ENCODE results near the gene PRKCH. TPM values are rescaled to one million over a fixed set of nuclear protein-coding genes. Genes with fewer than 3 reads are reported as not detected.
A peak's percentile ranks its signal among the peaks of the same experiment; 100 is the strongest.

The PRKCH gene
- total and polyA plus RNA-seq, 7 experiments from 2014 or later: 191 to 359 (median 314) TPM

DNA sequence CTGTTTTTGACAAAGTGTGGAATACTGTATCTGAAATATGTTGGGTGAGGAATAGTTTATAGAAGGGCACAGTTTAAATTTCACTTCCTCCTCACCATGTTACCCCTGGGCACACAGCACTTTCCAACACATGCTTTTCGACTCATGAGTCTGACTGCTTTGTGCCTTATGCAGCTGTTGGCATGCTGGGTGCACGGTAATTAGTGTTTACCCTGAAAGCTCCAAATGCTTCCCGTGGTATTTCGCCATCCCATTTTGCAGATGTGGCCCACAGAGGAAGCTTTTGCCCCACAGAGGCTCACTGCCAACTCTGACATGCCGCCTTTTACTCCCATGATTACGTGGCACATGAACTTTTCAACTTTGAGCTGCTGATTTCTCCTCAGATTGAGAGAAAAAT, 168.6 kb downstream of the PRKCH start:
- ChIA-PET CTCF (no interaction called here), POLR2A (interaction anchor here (0.6 to 1.8 kb wide), 5 partner anchors 9 to 35 kb away, joined by 3 to 5 read pairs (median 3); no protein-coding TSS in a partner anchor)
- Histone ChIP-seq H3K4me1 (ENCODE audit: control insufficient read depth in 2 of 2, insufficient read depth in 2 of 2, low read length in 2 of 2) (peaks cover 16 to 25% of the 10 kb centered on the region in 2 donors), H3K27ac (ENCODE audit: low read depth, low read length) (no peak overlapping the region), H3K27me3 (ENCODE audit: control insufficient read depth in 2 of 2, insufficient read depth in 2 of 2, low read length in 2 of 2) (no peaks in the 10 kb centered on the region), H3K4me3 (ENCODE audit: low read length) (no peak overlapping the region), H3K9me3 (ENCODE audit: control insufficient read depth in 2 of 3, low read length in 3 of 3) (no peaks in the 10 kb centered on the region), H3K36me3 (ENCODE audit: control insufficient read depth in 2 of 3, insufficient read depth in 3 of 3, low read length in 3 of 3) (peaks cover 13 to 89% (median 39%) of the 10 kb centered on the region in 3 experiments)
- DNase-seq (no peak), ATAC-seq (peak; percentile 52)
- intact Hi-C loops (cut with micrococcal nuclease): no loop called here
- peaks cover 18 to 54% (median 33%) of the 10 kb centered on the region in 5 donors for H3K36me3 Mint-ChIP-seq
- H3K4me3 Mint-ChIP-seq: no peak overlapping the region
- peaks cover 0 to 2% (median 0%) of the 10 kb centered on the region in 11 donors for H3K9me3 Mint-ChIP-seq
- H3K27ac Mint-ChIP-seq: peak overlapping the region in 2 of 9 donors; percentile 33 to 75
- peaks cover 7 to 36% (median 25%) of the 10 kb centered on the region in 7 donors for H3K4me1 Mint-ChIP-seq
- no peaks in the 10 kb centered on the region for H3K27me3 Mint-ChIP-seq

DNA sequence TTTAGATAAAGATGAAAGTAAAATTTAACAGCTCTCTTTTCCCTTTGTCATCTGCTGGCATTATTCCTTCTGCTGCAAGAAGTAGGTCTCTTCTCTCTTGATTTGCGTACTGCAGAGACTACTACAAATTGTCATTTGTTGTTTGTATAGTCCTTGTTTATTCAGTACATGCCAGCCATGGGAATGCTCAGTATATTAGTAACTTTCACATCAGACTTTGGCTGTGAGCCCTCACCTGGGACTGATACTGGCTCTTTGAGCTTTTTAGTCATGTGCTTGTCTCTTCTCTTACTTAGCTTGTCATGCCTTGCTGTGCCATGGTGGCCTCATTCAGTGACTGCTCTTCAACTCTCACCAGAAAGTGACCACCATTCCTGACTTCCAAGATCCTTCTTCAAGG, 169.8 kb downstream of the PRKCH start:
- ATAC-seq (no peak), DNase-seq (no peak)
- ChIA-PET CTCF (interaction anchor here (1.2 to 1.4 kb wide), 3 partner anchors 13 to 346 kb away, joined by 3 to 5 read pairs (median 3); no protein-coding TSS in a partner anchor), POLR2A (interaction anchor here (0.6 to 2.6 kb wide), 4 partner anchors 9 to 19 kb away, joined by 3 to 20 read pairs (median 4); no protein-coding TSS in a partner anchor)
- peaks cover 13 to 53% (median 35%) of the 10 kb centered on the region in 5 donors for H3K36me3 Mint-ChIP-seq
- Histone ChIP-seq H3K27ac (ENCODE audit: low read depth, low read length) (peak overlapping the region; percentile 32), H3K27me3 (ENCODE audit: control insufficient read depth in 2 of 2, insufficient read depth in 2 of 2, low read length in 2 of 2) (no peaks in the 10 kb centered on the region), H3K36me3 (ENCODE audit: control insufficient read depth in 2 of 3, insufficient read depth in 3 of 3, low read length in 3 of 3) (peaks cover 9 to 80% (median 26%) of the 10 kb centered on the region in 3 experiments), H3K9me3 (ENCODE audit: control insufficient read depth in 2 of 3, low read length in 3 of 3) (no peaks in the 10 kb centered on the region), H3K4me1 (ENCODE audit: control insufficient read depth in 2 of 2, insufficient read depth in 2 of 2, low read length in 2 of 2) (peaks cover 12 to 21% of the 10 kb centered on the region in 2 donors), H3K4me3 (ENCODE audit: low read length) (no peak overlapping the region)
- no peaks in the 10 kb centered on the region for H3K27me3 Mint-ChIP-seq
- H3K27ac Mint-ChIP-seq: no peak overlapping the region
- H3K4me1 Mint-ChIP-seq: peaks cover 0 to 36% (median 23%) of the 10 kb centered on the region in 7 donors
- H3K4me3 Mint-ChIP-seq: no peak overlapping the region
- intact Hi-C loops (cut with micrococcal nuclease): no loop called here
- peaks cover 0 to 4% (median 0%) of the 10 kb centered on the region in 11 donors for H3K9me3 Mint-ChIP-seq

DNA sequence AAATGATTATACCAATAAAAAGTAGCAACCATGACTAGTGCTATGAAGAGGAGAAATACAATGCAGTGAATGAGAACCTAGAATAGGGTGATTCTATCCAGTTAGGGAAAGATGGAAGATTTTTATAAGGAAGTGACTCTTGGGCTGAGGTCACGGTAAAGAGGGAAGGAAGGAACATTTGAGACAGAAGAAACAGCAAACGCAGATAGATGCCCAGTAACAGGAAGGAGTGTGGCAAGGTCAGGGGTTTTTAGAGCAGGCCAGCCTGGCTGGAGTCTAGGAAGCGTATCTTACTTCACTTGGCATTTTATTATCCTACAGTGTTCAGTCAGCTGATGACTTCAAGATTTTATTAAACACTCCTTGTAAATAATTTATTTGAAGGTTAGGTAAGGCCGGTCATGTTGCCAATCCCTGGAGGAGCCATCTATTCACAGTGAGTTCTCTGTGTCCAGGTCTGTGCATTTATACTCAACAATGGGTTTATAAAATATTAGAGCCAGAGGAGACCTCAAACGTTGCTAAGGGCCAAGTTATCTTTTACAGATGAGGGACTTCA, 170.6 kb downstream of the PRKCH start:
- Histone ChIP-seq H3K9me3 (ENCODE audit: control insufficient read depth in 2 of 3, low read length in 3 of 3) (no peaks in the 10 kb centered on the region), H3K36me3 (ENCODE audit: control insufficient read depth in 2 of 3, insufficient read depth in 3 of 3, low read length in 3 of 3) (peaks cover 8 to 79% (median 20%) of the 10 kb centered on the region in 3 experiments), H3K4me1 (ENCODE audit: control insufficient read depth in 2 of 2, insufficient read depth in 2 of 2, low read length in 2 of 2) (peaks cover 12 to 21% of the 10 kb centered on the region in 2 donors), H3K27ac (ENCODE audit: low read depth, low read length) (no peak overlapping the region), H3K4me3 (ENCODE audit: low read length) (no peak overlapping the region), H3K27me3 (ENCODE audit: control insufficient read depth in 2 of 2, insufficient read depth in 2 of 2, low read length in 2 of 2) (no peaks in the 10 kb centered on the region)
- no peak overlapping the region for H3K4me3 Mint-ChIP-seq
- ATAC-seq: peak; percentile 54
- H3K9me3 Mint-ChIP-seq: peaks cover 0 to 4% (median 0%) of the 10 kb centered on the region in 11 donors
- peaks cover 14 to 53% (median 34%) of the 10 kb centered on the region in 5 donors for H3K36me3 Mint-ChIP-seq
- CTCF ChIA-PET: interaction anchor here (0.9 to 2.6 kb wide), 7 partner anchors 10 to 345 kb away, joined by 3 to 8 read pairs (median 3); no protein-coding TSS in a partner anchor
- no peak for DNase-seq
- peaks cover 7 to 38% (median 23%) of the 10 kb centered on the region in 7 donors for H3K4me1 Mint-ChIP-seq
- no peaks in the 10 kb centered on the region for H3K27me3 Mint-ChIP-seq
- POLR2A ChIA-PET: interaction anchor here (0.6 to 2.6 kb wide), 7 partner anchors 9 to 260 kb away, joined by 3 to 20 read pairs (median 3); no protein-coding TSS in a partner anchor
- intact Hi-C loops (cut with micrococcal nuclease): loop anchor here in 1 of 2 donors (1.0 kb wide), 2 partner anchors 13 to 31 kb away; no protein-coding TSS in a partner anchor
- no peak overlapping the region for H3K27ac Mint-ChIP-seq

DNA sequence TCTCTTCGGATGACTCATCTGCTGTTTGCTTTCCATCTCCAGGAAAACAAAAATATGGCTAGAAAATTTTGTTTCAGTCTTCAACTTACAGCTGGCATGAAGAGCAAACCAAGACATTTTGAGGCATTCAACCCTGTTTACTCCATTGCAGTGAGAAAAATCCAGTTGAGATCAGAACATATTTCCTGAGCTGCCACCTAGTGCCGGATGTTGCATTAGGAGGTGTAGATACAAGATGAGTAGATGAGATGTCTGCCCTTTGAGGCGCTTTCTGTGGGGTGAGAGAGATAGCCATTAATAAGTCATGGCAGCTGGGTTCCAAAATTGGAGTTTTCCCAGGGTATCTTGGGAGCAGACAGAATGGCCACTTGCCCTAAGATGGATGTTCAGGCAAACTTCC, 171.1 kb downstream of the PRKCH start:
- Histone ChIP-seq H3K9me3 (ENCODE audit: control insufficient read depth in 2 of 3, low read length in 3 of 3) (no peaks in the 10 kb centered on the region), H3K36me3 (ENCODE audit: control insufficient read depth in 2 of 3, insufficient read depth in 3 of 3, low read length in 3 of 3) (peaks cover 8 to 74% (median 15%) of the 10 kb centered on the region in 3 experiments), H3K27ac (ENCODE audit: low read depth, low read length) (peak overlapping the region; percentile 39), H3K27me3 (ENCODE audit: control insufficient read depth in 2 of 2, insufficient read depth in 2 of 2, low read length in 2 of 2) (no peaks in the 10 kb centered on the region), H3K4me1 (ENCODE audit: control insufficient read depth in 2 of 2, insufficient read depth in 2 of 2, low read length in 2 of 2) (peaks cover 12 to 21% of the 10 kb centered on the region in 2 donors), H3K4me3 (ENCODE audit: low read length) (no peak overlapping the region)
- ChIA-PET CTCF (interaction anchor here (0.9 to 2.6 kb wide), 5 partner anchors 11 to 345 kb away, joined by 3 to 8 read pairs (median 3); no protein-coding TSS in a partner anchor), POLR2A (interaction anchor here (0.6 to 2.6 kb wide), 6 partner anchors 10 to 259 kb away, joined by 3 to 20 read pairs (median 3); no protein-coding TSS in a partner anchor)
- intact Hi-C loops (cut with micrococcal nuclease): loop anchor here in 1 of 2 donors (1.0 kb wide), 2 partner anchors 13 to 31 kb away; no protein-coding TSS in a partner anchor
- ATAC-seq: peak; percentile 39
- H3K36me3 Mint-ChIP-seq: peaks cover 10 to 53% (median 34%) of the 10 kb centered on the region in 5 donors
- peaks cover 0 to 4% (median 0%) of the 10 kb centered on the region in 11 donors for H3K9me3 Mint-ChIP-seq
- H3K4me3 Mint-ChIP-seq: no peak overlapping the region
- H3K27me3 Mint-ChIP-seq: no peaks in the 10 kb centered on the region
- no peak overlapping the region for H3K27ac Mint-ChIP-seq
- peak in 2 of 9 donors; percentile 38 to 43 for DNase-seq
- H3K4me1 Mint-ChIP-seq: peaks cover 8 to 38% (median 23%) of the 10 kb centered on the region in 7 donors

DNA sequence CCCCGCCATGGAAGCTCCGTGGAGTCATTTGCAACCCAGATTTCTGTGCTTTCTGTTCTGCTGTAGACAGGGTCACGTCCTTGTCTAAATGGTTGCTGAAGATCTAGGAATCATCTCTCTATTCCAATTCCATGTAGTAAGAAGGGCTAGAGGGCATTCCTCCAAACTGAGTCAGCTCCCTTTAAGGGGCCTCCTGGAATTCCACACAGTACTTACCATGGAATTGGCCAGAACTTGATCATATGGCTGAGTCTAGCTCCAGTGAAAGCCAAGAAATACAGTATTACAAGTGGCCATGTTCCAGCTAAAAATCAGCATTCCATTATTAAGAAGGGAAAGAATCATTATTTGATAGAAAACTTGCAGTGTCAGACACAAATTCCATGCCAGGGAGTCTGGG, 171.9 kb downstream of the PRKCH start:
- H3K36me3 Mint-ChIP-seq: peaks cover 9 to 52% (median 34%) of the 10 kb centered on the region in 5 donors
- H3K4me3 Mint-ChIP-seq: no peak overlapping the region
- no peak for ATAC-seq
- no peak overlapping the region for H3K27ac Mint-ChIP-seq
- Histone ChIP-seq H3K36me3 (ENCODE audit: control insufficient read depth in 2 of 3, insufficient read depth in 3 of 3, low read length in 3 of 3) (peaks cover 8 to 70% (median 15%) of the 10 kb centered on the region in 3 experiments), H3K27me3 (ENCODE audit: control insufficient read depth in 2 of 2, insufficient read depth in 2 of 2, low read length in 2 of 2) (no peaks in the 10 kb centered on the region), H3K4me1 (ENCODE audit: control insufficient read depth in 2 of 2, insufficient read depth in 2 of 2, low read length in 2 of 2) (peaks cover 12 to 21% of the 10 kb centered on the region in 2 donors), H3K9me3 (ENCODE audit: control insufficient read depth in 2 of 3, low read length in 3 of 3) (no peaks in the 10 kb centered on the region), H3K4me3 (ENCODE audit: low read length) (no peak overlapping the region), H3K27ac (ENCODE audit: low read depth, low read length) (peak overlapping the region; percentile 39)
- intact Hi-C loops (cut with micrococcal nuclease): no loop called here
- peaks cover 7 to 39% (median 25%) of the 10 kb centered on the region in 7 donors for H3K4me1 Mint-ChIP-seq
- no peak for DNase-seq
- H3K27me3 Mint-ChIP-seq: no peaks in the 10 kb centered on the region
- peaks cover 0 to 4% (median 0%) of the 10 kb centered on the region in 11 donors for H3K9me3 Mint-ChIP-seq
- ChIA-PET CTCF (interaction anchor here (0.9 to 2.6 kb wide), 4 partner anchors 12 to 32 kb away, joined by 3 to 8 read pairs (median 3); no protein-coding TSS in a partner anchor), POLR2A (interaction anchor here (2.6 kb wide), 1 partner anchor 16 kb away, joined by 20 read pairs; no protein-coding TSS in a partner anchor)

DNA sequence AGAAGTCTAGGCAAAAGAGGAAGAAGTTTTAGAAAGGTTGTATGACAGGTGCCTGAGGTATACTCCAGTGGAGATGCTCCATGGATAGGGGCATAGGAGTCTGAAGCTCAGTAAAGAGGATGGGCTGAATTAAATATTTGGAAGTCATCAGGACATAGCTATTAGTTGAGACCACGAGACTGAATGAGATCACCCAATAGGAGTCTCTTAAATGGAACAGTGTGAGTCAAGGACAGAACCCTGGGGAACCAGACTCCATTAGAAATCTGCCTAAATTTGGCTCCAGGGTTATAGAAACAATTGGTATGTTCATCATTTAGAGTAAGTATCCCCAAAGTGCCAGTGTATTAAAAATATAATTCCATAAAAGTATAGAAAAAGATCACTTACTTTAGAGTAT, 172.6 kb downstream of the PRKCH start:
- Histone ChIP-seq H3K27me3 (ENCODE audit: control insufficient read depth in 2 of 2, insufficient read depth in 2 of 2, low read length in 2 of 2) (no peaks in the 10 kb centered on the region), H3K4me3 (ENCODE audit: low read length) (no peak overlapping the region), H3K27ac (ENCODE audit: low read depth, low read length) (peak overlapping the region; percentile 39), H3K9me3 (ENCODE audit: control insufficient read depth in 2 of 3, low read length in 3 of 3) (no peaks in the 10 kb centered on the region), H3K4me1 (ENCODE audit: control insufficient read depth in 2 of 2, insufficient read depth in 2 of 2, low read length in 2 of 2) (peaks cover 12 to 21% of the 10 kb centered on the region in 2 donors), H3K36me3 (ENCODE audit: control insufficient read depth in 2 of 3, insufficient read depth in 3 of 3, low read length in 3 of 3) (peaks cover 8 to 70% (median 15%) of the 10 kb centered on the region in 3 experiments)
- ChIA-PET POLR2A (interaction anchor here (0.6 to 0.7 kb wide), 2 partner anchors 88 to 102 kb away, joined by 3 to 4 read pairs; no protein-coding TSS in a partner anchor), CTCF (interaction anchor here (1.0 to 2.6 kb wide), 3 partner anchors 11 to 33 kb away, joined by 3 to 8 read pairs (median 3); no protein-coding TSS in a partner anchor)
- peaks cover 8 to 43% (median 32%) of the 10 kb centered on the region in 7 donors for H3K4me1 Mint-ChIP-seq
- H3K9me3 Mint-ChIP-seq: peaks cover 0 to 4% (median 0%) of the 10 kb centered on the region in 11 donors
- H3K27me3 Mint-ChIP-seq: no peaks in the 10 kb centered on the region
- ATAC-seq: no peak
- peaks cover 9 to 53% (median 32%) of the 10 kb centered on the region in 5 donors for H3K36me3 Mint-ChIP-seq
- no peak for DNase-seq
- no peak overlapping the region for H3K27ac Mint-ChIP-seq
- H3K4me3 Mint-ChIP-seq: no peak overlapping the region
- intact Hi-C loops (cut with micrococcal nuclease): loop anchor here in 1 of 2 donors (2.0 kb wide), 1 partner anchor 17 kb away; no protein-coding TSS in a partner anchor

Data from naive thymus-derived CD4-positive, alpha-beta T cell (primary cell).